Retinal pigment epithelial cell (primary cell): ENCODE measurements around the gene GOLGA8M.
"Not testable (repeated sequence)": the region's sequence is repeated elsewhere in the genome, so short reads cannot be mapped to it uniquely, and the experiment has no call there.

Experiments
- DNase-seq: peaks from one replicate; pipeline ENCODE4 v3.0.0-alpha.2; 2010; ENCODE audit warnings: low read depth
- H3K4me3 ChIP-seq: 2 replicates; pipeline ENCODE4 v1.5.1; 2011; ENCODE audit warnings: mild to moderate bottlenecking, low read length, control low read depth, moderate library complexity

The GOLGA8M gene

DNA sequence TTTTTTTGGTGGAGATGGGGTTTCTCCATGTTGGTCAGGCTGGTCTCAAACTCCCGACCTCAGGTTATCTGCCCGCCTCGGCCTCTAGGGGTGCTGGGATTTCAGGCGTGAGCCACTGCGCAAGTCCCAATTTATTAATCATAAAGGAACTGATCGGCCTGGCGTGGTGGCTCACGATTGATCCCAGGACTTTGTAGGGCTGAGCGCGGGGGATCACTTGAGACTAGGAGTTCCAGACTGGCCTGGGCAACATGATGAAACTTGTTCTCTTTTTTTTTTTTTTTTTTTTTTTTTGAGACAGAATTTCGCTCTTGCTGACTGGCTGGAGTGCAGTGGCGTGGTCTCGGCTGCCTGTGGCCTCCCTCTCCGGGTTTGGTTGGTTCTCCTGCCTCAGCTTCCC, 19.2 kb downstream of the GOLGA8M start:
- H3K4me3 ChIP-seq, DNase-seq: not testable (repeated sequence)

GRCh38 chr15:28673533-28673932, 38.7 kb downstream of the GOLGA8M start:
- DNase-seq, H3K4me3 ChIP-seq: not testable (repeated sequence)

DNA sequence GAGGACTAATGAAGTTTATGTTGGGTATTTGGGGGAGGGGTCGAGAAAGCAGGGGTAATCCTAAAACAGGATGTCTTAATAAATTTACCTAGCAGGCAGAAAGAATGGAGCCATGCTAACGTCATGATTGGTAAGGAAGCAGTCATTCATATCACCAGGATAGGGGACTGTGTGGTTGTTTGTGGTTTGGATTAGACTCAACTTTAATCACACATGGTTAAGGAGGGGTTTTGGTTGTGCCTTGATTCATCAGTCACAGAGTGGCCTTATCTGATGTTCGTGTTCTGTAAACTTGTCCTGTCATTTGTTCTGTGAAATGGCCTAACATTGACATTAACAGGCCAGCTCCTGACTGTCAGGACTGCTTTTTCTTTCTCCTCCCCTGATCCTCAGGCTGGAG, 40.1 kb downstream of the GOLGA8M start:
- DNase-seq, H3K4me3 ChIP-seq: not testable (repeated sequence)

GRCh38 chr15:28666402-28666801, 45.8 kb downstream of the GOLGA8M start:
- H3K4me3 ChIP-seq, DNase-seq: not testable (repeated sequence)

DNA sequence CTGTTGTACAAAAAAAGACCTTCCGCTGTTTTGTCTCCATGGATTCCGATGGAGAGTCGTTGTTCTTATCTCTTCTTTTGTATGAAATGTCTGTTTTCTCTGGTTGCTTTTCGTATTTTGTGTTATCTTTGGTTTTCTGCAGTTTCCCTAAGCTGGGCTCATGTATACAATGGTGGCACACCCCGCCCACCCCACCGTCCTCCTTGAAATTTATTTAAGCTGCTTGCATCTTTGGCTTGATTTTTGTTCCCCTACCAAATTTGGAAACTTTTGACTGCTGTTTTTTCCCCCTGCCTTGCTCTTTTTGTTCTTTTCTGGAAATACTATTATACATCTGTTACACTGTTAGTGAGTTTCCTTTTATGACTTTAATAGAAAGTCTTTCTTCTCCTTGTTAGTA, 47.6 kb downstream of the GOLGA8M start:
- H3K4me3 ChIP-seq, DNase-seq: not testable (repeated sequence)

- not testable (repeated sequence) for H3K4me3 ChIP-seq, DNase-seq
Measured at GRCh38 chr15:28663717-28664116, 48.5 kb downstream of the GOLGA8M start.

DNA sequence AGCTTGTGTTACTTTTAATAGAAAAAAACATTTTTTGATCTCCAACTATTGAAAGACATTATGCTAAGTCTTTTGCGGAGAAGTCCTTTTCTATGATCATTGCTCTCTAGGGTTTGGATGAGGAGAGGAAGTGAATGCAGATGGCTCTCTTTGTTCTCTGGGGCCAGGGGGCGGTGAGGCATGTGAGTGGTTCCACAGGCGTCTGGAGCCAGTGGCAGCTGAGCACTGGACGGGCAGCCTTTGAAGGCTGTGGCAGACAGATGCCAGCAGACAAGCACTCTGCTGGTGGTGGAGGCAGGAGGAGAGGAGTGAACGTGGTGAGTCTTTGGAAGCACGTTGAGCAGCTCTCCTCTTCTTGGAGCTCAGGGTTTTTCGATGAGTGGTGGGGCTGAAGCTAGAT, 51.5 kb downstream of the GOLGA8M start:
- DNase-seq, result not testable (repeated sequence)

DNA sequence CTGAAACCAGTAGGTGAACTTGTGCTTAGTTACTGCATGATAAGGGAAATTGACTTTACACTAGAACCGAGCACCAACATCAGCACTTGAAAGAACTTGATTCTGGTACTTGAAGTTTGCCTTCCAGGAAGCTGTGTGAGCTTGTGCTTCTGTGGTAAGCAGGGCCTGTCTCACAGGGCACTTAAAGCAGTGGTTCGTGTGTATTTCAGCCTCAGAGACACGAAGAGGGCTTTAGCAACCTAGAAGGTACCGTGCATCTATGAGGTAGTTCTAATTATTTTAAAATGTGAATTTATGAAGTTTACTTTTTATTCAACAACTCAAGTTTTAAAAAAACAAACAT, 56.2 kb downstream of the GOLGA8M start:
- DNase-seq, H3K4me3 ChIP-seq: not testable (repeated sequence)

More for the DNA sequence above, 51.5 kb downstream of the GOLGA8M start:
- not testable (repeated sequence) for H3K4me3 ChIP-seq

GRCh38 chr15:28655329-28656017, 56.7 kb downstream of the GOLGA8M start:
- H3K4me3 ChIP-seq, DNase-seq: not testable (repeated sequence)

DNA sequence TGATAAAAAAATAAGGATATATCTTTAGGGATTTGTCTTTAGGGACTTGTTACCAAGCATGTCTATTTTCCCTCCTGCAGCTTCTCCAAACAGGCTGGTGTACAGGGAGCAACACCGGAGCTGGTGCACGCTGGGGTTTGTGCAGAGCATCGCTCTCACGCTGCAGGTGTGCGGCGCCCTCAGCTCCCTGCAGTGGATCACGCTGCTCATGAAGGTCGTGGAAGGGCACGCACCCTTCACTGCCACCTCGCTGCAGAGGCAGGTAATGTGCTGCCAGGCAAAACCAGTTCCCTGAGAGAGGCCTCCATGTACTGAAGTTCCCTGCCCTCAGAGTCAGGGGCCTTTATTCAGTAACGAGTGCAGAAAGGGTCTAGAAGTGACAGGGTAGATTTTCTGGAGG, 58.0 kb downstream of the GOLGA8M start:
- H3K4me3 ChIP-seq, DNase-seq: not testable (repeated sequence)

DNA sequence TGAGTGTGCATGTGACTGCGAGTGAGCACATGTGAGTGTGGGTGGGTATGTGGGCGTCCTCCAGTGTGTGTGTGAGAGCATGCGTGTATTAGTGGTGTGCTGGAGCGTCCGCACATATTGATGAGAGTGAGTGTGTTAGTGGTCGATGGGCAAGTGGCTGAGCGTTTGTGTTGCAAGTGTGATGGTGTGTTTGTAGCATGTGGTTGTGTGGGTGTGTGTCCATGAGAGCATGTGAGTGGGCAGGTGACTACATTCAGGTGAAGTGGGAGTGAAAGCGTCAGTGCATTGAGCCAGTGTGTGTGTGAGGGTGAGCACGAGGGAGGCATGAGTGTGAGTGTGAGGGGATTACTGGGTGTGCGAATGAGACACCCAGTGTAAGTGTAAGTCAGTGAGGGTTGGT, 59.7 kb downstream of the GOLGA8M start:
- H3K4me3 ChIP-seq, DNase-seq: not testable (repeated sequence)
